Stimulated activated CD8-positive, alpha-beta memory T cell treated with anti-CD3 and anti-CD28 coated beads, Interleukin-15, amount 100 ng/mL, for 24 hours (primary cell): ENCODE measurements around the gene SIPA1.

Experiments
- DNase-seq: peaks from one replicate; pipeline ENCODE4 v3.0.0-alpha.2; 2020; ENCODE audit warnings: low read depth

SIPA1 gene

GRCh38 chr11:65637794-65638419, at the start of gene SIPA1:
SIPA1 (plus strand) TSS chr11:65638101; CDS start chr11:65640922, 2,821 bp downstream.
- peak; percentile 66 for DNase-seq

GRCh38 chr11:65588199-65589054, 49.5 kb upstream of the SIPA1 start:
- no peak for DNase-seq

- DNase-seq: no peak
Measured at GRCh38 chr11:65589444-65590239, 48.3 kb upstream of the SIPA1 start.

GRCh38 chr11:65590240-65590738, 47.6 kb upstream of the SIPA1 start:
- DNase-seq: no peak

DNA sequence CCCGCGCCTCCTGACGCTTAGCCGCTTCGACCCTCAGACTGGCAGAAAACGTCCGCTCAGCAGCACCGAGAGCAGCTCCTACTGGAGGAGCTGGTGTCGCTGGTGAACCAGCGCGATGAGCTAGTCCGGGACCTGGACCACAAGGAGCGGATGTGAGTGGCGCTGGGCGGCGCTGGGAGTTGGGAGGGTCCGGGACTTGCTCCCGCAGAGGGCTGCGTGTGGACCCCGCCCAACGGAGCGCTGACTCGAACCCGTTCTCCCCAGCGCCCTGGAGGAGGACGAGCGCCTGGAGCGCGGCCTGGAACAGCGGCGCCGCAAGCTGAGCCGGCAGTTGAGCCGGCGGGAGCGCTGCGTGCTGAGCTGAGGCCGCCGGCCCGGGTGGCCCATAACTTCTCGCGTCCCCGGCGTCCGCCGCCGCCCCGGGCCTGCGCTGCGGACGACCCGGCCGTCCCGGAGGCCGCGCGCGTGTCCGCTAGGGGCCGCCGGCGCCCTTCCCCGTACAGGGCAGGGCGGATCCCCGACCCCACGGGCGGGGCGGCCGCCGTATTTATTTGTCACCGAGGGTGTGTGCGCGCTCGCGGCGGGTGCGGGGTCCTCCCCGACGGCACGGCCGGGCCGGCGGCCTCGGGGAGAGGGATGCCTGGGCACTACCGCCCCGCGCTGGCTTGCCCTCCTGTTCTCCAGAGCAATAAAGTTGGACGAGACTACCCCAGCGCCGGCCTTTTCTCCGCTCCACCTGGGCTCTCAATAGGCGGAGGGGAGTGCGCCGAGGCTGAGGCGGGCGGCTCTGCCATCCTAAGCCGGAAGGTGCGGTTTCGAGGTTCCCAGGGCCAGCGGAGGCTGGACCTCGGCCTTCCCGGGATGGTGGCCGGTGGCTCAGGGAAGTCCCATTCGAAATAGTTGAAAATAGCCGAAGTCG, 45.7 kb upstream of the SIPA1 start:
- DNase-seq: no peak

- DNase-seq: no peak
Measured at GRCh38 chr11:65592858-65593517, 44.9 kb upstream of the SIPA1 start.

GRCh38 chr11:65593518-65594414, 44.1 kb upstream of the SIPA1 start:
- DNase-seq: no peak

DNA sequence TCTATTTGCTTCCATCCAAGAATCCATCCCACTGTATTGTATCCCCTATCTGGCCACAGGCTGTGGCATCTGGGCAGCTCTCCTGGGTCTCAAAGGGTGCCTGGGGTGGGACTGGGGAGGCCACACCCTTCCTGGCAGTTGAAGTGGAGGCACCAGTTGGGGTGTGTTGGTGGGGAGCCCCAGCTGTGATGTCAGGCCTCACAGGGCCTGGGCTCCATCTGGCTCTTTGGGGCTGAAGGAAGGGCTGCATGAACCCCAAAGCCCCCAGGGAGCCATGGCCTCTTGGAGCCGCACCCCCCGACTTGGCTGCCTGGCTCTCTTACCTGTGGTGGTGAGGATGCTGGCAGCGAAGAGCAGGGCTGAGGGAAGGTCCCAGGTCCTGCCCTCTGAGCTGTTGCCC, 42.8 kb upstream of the SIPA1 start:
- DNase-seq: no peak

DNA sequence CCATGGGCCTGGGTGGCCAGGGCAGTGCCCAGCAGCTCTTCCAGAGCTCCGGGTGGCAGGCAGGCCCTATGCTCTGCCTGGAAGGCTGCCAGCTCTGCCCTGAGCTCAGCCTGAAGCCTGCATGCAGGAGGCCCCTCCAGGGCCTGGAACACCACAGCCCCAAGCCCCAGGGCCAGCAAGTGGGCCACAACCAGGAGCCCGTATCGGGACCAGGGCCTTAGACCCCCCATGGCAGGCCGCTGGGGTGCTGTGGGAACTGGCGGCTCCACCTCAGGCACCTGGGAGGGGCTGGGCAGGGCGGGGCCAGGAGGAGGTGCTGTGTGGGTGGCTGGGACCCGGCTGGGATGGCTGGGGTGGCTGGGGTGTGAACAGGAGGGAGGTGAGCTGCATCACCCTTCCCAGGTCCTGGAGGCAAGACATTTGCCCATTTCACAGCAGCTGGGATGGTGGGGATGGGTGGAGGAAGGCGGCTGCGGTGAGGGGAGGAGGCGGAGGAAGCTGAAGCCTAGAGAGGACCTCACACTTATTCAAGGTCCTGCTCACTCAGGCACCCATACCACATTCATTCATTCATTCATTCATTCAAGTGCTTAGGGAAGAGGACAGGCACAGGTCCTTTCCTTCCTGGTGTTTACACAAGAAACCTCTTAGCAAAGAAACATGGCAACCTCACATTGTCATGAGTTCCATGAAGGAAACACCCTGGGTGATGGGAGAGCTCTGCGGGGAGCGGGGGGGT, 42.2 kb upstream of the SIPA1 start, which contains the start of gene KCNK7:
KCNK7 (minus strand) TSS at position 258 of the 739 bp plus-strand sequence; CDS start at position 230, 28 bp downstream.
- no peak for DNase-seq

- DNase-seq: no peak
Measured at GRCh38 chr11:65596520-65596919, 41.4 kb upstream of the SIPA1 start.

DNA sequence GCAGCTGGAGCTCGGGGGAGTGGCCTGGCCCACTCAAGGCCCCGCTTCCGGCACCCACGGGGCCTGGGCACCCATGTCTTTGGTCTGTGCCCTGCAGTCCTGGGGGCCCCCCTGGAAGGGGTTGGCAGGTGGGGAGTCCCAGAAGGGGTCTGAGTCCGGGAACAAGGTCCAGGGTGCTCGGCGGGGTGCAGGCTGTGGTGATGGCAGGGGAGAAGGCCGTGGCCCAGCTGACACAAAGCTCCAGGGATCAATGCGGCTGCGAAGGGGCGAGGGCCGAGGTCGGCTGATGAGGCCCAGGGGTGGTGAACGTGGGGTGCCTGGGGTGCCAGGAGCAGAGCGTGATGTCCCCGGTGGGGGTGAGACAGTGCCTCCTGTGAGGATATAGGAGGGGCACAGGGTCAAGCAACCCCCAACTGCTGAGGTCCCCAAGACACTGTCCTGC, 39.6 kb upstream of the SIPA1 start:
- no peak for DNase-seq

DNA sequence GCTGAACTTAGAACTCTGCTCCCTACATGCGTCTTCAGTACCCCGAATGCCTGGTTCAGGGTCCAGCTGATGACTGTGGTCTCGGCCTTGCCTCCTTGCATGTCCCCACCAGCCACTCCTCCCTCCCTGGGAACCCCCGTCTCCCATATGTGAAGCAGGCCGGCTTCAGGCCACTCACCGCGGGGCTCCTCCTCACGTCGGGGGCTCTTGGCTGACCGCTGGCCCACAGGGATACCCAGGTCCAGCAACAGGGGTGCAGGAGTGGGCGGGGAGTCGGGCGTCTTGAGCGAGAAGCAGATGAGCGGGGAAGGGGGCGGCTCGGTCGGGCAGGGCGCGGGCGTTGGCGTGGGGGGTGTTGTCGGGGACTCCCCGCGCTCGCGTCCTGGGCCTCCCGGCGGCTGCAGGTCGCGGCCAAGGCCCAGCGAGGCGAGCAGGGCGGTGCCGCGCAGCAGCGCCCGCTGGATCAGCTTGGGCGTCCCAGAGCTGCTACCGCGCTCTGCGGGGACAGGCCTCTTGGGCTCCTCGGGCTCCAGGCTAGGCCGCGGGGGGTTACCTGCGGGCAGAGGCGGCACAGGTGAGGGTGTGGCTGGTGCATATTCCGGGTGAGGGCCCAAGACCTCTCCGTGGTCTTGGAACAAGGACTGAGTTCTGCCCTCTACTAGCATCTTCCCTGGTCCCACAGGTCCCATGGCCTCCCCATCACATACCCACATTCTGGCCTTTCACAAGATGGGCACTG, 38.5 kb upstream of the SIPA1 start:
- DNase-seq: no peak

DNA sequence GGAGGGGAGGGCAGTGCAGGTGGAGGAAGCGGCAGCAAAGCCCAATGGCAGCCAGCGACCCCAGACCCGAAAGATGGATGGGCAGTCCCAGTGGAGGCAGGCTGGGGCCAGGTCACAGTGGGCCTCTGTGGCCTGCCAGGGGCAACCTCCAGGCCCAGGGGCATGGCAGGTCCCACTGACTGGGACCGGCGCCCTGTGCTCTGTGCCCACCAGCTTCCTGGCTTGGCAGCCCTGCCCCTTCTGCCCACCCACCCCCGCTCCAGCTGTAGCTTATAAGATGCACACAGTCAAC, 38.0 kb upstream of the SIPA1 start:
- no peak for DNase-seq

- DNase-seq: no peak
Measured at GRCh38 chr11:65604258-65604657, 33.6 kb upstream of the SIPA1 start.

- DNase-seq: no peak
Measured at GRCh38 chr11:65606876-65607613, 30.9 kb upstream of the SIPA1 start.

- DNase-seq: no peak
Measured at GRCh38 chr11:65607614-65608426, 30.1 kb upstream of the SIPA1 start.

DNA sequence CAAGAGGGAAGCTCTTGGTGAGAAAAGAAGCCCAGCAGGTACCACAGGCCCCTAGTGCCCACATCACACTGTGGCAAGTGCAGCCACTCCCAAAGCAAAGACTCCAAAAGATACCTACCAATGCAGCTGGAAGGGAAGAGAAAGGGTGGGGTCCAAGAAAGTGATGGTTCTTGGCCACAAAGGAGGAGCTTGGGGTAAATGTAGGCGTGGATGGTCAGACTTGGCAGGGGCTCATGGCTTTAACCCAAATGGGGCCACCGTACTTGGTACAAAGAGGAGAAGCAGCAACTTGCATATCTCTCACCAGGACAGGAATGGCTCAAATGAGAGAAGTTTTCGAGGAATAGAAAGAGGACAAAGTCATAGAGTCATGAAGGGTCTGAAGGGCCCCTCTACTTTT, 28.7 kb upstream of the SIPA1 start:
- no peak for DNase-seq
